Thoracic aorta (tissue), 2 donors: ENCODE measurements around the gene URB1. TPM values are rescaled to one million over a fixed set of nuclear protein-coding genes. Genes with fewer than 3 reads are reported as not detected.

Experiments
- ATAC-seq: fragments of 150-250 bp; one replicate; pipeline ENCODE4 v1.8.0; 2017; ENCODE audit warnings: low read depth; ENCODE audit not compliant: insufficient number of reproducible peaks, low FRiP score
- DNase-seq: peaks from one replicate; pipeline ENCODE4 v3.0.0-alpha.2; 2020; ENCODE audit warnings: low spot score
- H3K27ac ChIP-seq, 2 donors: fragments of 200-600 bp; sonication (generic); 1 replicate in 1 of 2; 2 replicates in 1 of 2; pipeline ENCODE4 v1.5.1; 2016; ENCODE audit warnings: mild to moderate bottlenecking in 2 of 2, moderate library complexity in 2 of 2
- H3K27me3 ChIP-seq: fragments of 200-600 bp; sonication (generic); replicated peaks from 2 replicates; pipeline ENCODE4 v1.6.0; 2016; ENCODE audit warnings: mild to moderate bottlenecking; ENCODE audit not compliant: insufficient read depth
- H3K36me3 ChIP-seq: fragments of 200-600 bp; sonication (generic); one replicate; pipeline ENCODE4 v1.5.1; 2016
- H3K4me1 ChIP-seq, 2 donors: fragments of 200-600 bp; sonication (generic); 1 replicate in 1 of 2; 2 replicates in 1 of 2; pipeline versions ENCODE4 v1.5.1 to v1.6.0; 2016; ENCODE audit warnings: low read depth in 2 of 2, mild to moderate bottlenecking in 1 of 2; ENCODE audit not compliant: control insufficient read depth in 1 of 2
- H3K4me3 ChIP-seq: fragments of 200-600 bp; sonication (generic); 2 replicates; pipeline ENCODE4 v1.5.1; 2016; ENCODE audit warnings: mild to moderate bottlenecking
- H3K9me3 ChIP-seq: fragments of 200-600 bp; sonication (generic); 2 replicates; pipeline ENCODE4 v1.5.1; 2016
- CTCF ChIP-seq: fragments of 200-600 bp; sonication (generic); IDR thresholded peaks from one replicate; pipeline ENCODE4 v1.5.1; 2019; ENCODE audit warnings: antibody characterized with exemption
- total RNA-seq, 2 donors: library from RNA; depleted of rRNA; stranded (reverse); fragments of >200 nt; gene quantifications; one replicate each; pipeline versions ENCODE4 v1.1.0 to v1.2.3, GENCODE V29; 2016

Gene URB1
- total RNA-seq, 2 donors from 2014 or later = 35.1 to 64.8 TPM

GRCh38 chr21:32350211-32350980 lies 42.4 kb downstream of the URB1 start:
- peaks cover 97% of the 10 kb centered on the region for H3K36me3 ChIP-seq
- H3K4me3 ChIP-seq = no peak overlapping the region
- no peaks in the 10 kb centered on the region for H3K9me3 ChIP-seq
- ATAC-seq = no peak
- no peaks in the 10 kb centered on the region for H3K27me3 ChIP-seq
- no peak overlapping the region for H3K27ac ChIP-seq
- H3K4me1 ChIP-seq = no peaks in the 10 kb centered on the region
- TF ChIP-seq CTCF = no peak
- DNase-seq = no peak

- no peak overlapping the region for H3K27ac ChIP-seq
- peaks cover 99% of the 10 kb centered on the region for H3K36me3 ChIP-seq
- TF ChIP-seq CTCF = no peak
These were observed 43.4 kb downstream of the URB1 start for GRCh38 chr21:32349333-32349944.

GRCh38 chr21:32348604-32349332 lies 44.0 kb downstream of the URB1 start:
- DNase-seq (no peak), ATAC-seq (no peak)
- no peak for TF ChIP-seq CTCF
- H3K4me1 ChIP-seq = no peaks in the 10 kb centered on the region
- no peaks in the 10 kb centered on the region for H3K27me3 ChIP-seq
- no peak overlapping the region for H3K27ac ChIP-seq
- no peaks in the 10 kb centered on the region for H3K9me3 ChIP-seq
- H3K36me3 ChIP-seq = peaks cover 98% of the 10 kb centered on the region
- H3K4me3 ChIP-seq = no peak overlapping the region

More at GRCh38 chr21:32349333-32349944, 43.4 kb downstream of the URB1 start:
- Histone ChIP-seq H3K4me3 (no peak overlapping the region), H3K27me3 (no peaks in the 10 kb centered on the region), H3K4me1 (no peaks in the 10 kb centered on the region), H3K9me3 (no peaks in the 10 kb centered on the region)
- DNase-seq = no peak
- no peak for ATAC-seq

- Histone ChIP-seq H3K27me3 (no peaks in the 10 kb centered on the region), H3K36me3 (peaks cover 98% of the 10 kb centered on the region), H3K9me3 (no peaks in the 10 kb centered on the region), H3K27ac (no peak overlapping the region), H3K4me1 (no peaks in the 10 kb centered on the region), H3K4me3 (no peak overlapping the region)
- DNase-seq (no peak), ATAC-seq (no peak)
- TF ChIP-seq CTCF = no peak
These were observed 44.8 kb downstream of the URB1 start for GRCh38 chr21:32347977-32348376.

GRCh38 chr21:32347351-32347750 lies 45.5 kb downstream of the URB1 start:
- DNase-seq (no peak), ATAC-seq (no peak)
- Histone ChIP-seq H3K4me3 (no peak overlapping the region), H3K9me3 (no peaks in the 10 kb centered on the region), H3K36me3 (peaks cover 92% of the 10 kb centered on the region), H3K27me3 (no peaks in the 10 kb centered on the region), H3K4me1 (no peaks in the 10 kb centered on the region), H3K27ac (no peak overlapping the region)
- no peak for TF ChIP-seq CTCF
